BLaER1 treated with 17β-estradiol and CSF1 and Interleukin-3, amounts not matched to agents 10 nM and 100 nM (cell line): ENCODE data around the gene SORBS1.

Experiments used
- H3K27ac ChIP-seq, 11 experiments: shearing (Covaris generic); formaldehyde crosslinking; 2 replicates each; pipeline ENCODE4 v1.8.1; 2022
- H3K27me3 ChIP-seq, 11 experiments: shearing (Covaris generic); formaldehyde crosslinking; 2 replicates each; pipeline ENCODE4 v1.8.1; 2022
- H3K36me3 ChIP-seq, 11 experiments: shearing (Covaris generic); formaldehyde crosslinking; 2 replicates each; pipeline ENCODE4 v1.8.1; 2022
- H3K4me1 ChIP-seq, 10 experiments: shearing (Covaris generic); formaldehyde crosslinking; 2 replicates each; pipeline ENCODE4 v1.8.1; 2022
- H3K4me2 ChIP-seq, 11 experiments: shearing (Covaris generic); formaldehyde crosslinking; 2 replicates each; pipeline ENCODE4 v1.8.1; 2022
- H3K4me3 ChIP-seq, 10 experiments: shearing (Covaris generic); formaldehyde crosslinking; 2 replicates each; pipeline ENCODE4 v1.8.1; 2022
- H3K9ac ChIP-seq, 11 experiments: shearing (Covaris generic); formaldehyde crosslinking; 2 replicates each; pipeline ENCODE4 v1.8.1; 2022
- H3K9me3 ChIP-seq, 11 experiments: shearing (Covaris generic); formaldehyde crosslinking; replicated peaks in 1 of 11; 2 replicates each; pipeline ENCODE4 v1.8.1; 2022
- H4K20me1 ChIP-seq, 11 experiments: shearing (Covaris generic); formaldehyde crosslinking; 2 replicates each; pipeline ENCODE4 v1.8.1; 2022
- Cebpa-rat ChIP-seq, 11 experiments: shearing (Covaris generic); IDR thresholded peaks; 2 replicates each; pipeline ENCODE4 v1.8.1; 2022

Gene SORBS1

GRCh38 chr10:95262763-95263518 lies 298.2 kb downstream of the SORBS1 start:
- Histone ChIP-seq H3K27ac (no peak overlapping the region), H3K4me2 (no peak overlapping the region), H3K4me1 (peaks cover 0 to 31% (median 0%) of the 10 kb centered on the region in 10 experiments; a peak in 7 of 20 replicates)

GRCh38 chr10:95261926-95262325 lies 299.2 kb downstream of the SORBS1 start:
- Histone ChIP-seq H3K4me1 (peaks cover 0 to 30% (median 0%) of the 10 kb centered on the region in 10 experiments; a peak in 7 of 20 replicates), H3K4me2 (no peak overlapping the region), H4K20me1 (peaks cover 0 to 13% (median 0%) of the 10 kb centered on the region in 11 experiments; a peak in 1 of 22 replicates), H3K4me3 (no peak overlapping the region), H3K27ac (no peak overlapping the region), H3K36me3 (peaks cover 35 to 100% (median 93%) of the 10 kb centered on the region in 11 experiments), H3K9me3 (peaks cover under 1 to 30% (median 18%) of the 10 kb centered on the region in 11 experiments; a peak in 20 of 22 replicates), H3K27me3 (no peaks in the 10 kb centered on the region), H3K9ac (no peak overlapping the region)
- TF ChIP-seq Cebpa-rat (IDR thresholded peaks at IDR 0.05) = no peak

More at GRCh38 chr10:95262763-95263518, 298.2 kb downstream of the SORBS1 start:
- TF ChIP-seq Cebpa-rat (IDR thresholded peaks at IDR 0.05) = no peak
- Histone ChIP-seq H3K36me3 (peaks cover 30 to 99% (median 89%) of the 10 kb centered on the region in 11 experiments), H3K27me3 (no peaks in the 10 kb centered on the region), H3K9me3 (peaks cover 0 to 20% (median 9%) of the 10 kb centered on the region in 11 experiments; a peak in 17 of 22 replicates), H3K4me3 (no peak overlapping the region), H3K9ac (no peak overlapping the region), H4K20me1 (peaks cover 0 to 13% (median 0%) of the 10 kb centered on the region in 11 experiments; a peak in 2 of 22 replicates)
